SK-N-SH (cell line): ENCODE data around the gene NXNL1.

Experiments used
- CTCF ChIP-seq: fragments of 200-600 bp; sonication (generic); IDR thresholded peaks from 2 replicates; pipeline ENCODE4 v1.6.1; 2017; ENCODE audit warnings: antibody characterized with exemption, mild to moderate bottlenecking, moderate library complexity
- EP300 ChIP-seq, 2 experiments: IDR thresholded peaks; 2 replicates each; pipeline versions ENCODE4 v1.4.0 to v1.6.1; 2012; ENCODE audit warnings: borderline replicate concordance in 1 of 2, low read depth in 1 of 2, low read length in 1 of 2
- JUND ChIP-seq: IDR thresholded peaks from 2 replicates; pipeline ENCODE4 v1.4.0; 2012
- POLR2AphosphoS5 ChIP-seq: IDR thresholded peaks from 2 replicates; pipeline ENCODE4 v1.6.1; 2012; ENCODE audit warnings: low read depth, low read length
- RAD21 ChIP-seq: IDR thresholded peaks from 2 replicates; pipeline ENCODE4 v1.6.1; 2012; ENCODE audit warnings: mild to moderate bottlenecking, low read length
- RFX5 ChIP-seq: IDR thresholded peaks from 2 replicates; pipeline ENCODE4 v1.6.1; 2012; ENCODE audit warnings: mild to moderate bottlenecking, improper control_type of control experiment, low read length
- SIN3A ChIP-seq: IDR thresholded peaks from 2 replicates; pipeline ENCODE4 v1.6.1; 2012; ENCODE audit warnings: low read depth, mild to moderate bottlenecking, low read length, moderate library complexity, borderline replicate concordance
- TCF12 ChIP-seq: IDR thresholded peaks from 2 replicates; pipeline ENCODE4 v1.4.0; 2012
- YY1 ChIP-seq: IDR thresholded peaks from 2 replicates; pipeline ENCODE4 v1.4.0; 2012; ENCODE audit warnings: low read depth, mild to moderate bottlenecking
- TF ChIP-seq, protein P1 (sequence below): fragments of 150-350 bp; IDR thresholded peaks from 2 replicates; pipeline ENCODE4 v1.6.1; 2017; ENCODE audit warnings: antibody characterized with exemption, low read length, low read depth, borderline replicate concordance

DNA sequence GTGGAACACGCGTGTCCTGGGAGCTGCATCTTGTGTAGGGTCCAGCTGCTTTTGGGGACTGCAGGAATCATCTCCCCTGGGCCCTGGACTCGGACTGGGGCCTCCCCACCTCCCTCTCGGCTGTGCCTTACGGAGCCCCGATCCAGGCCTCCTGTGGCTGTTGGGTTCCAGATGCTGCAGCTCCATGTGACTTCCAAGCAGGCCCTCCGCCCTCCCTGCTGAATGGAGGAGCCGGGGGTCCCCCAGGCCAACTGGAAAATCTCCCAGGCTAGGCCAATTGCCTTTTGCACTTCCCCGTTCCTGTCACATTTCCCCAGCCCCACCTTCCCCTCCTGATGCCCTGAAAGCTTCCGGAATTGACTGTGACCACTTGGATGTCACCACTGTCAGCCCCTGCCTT, 44.5 kb upstream of the NXNL1 start:
- no peak for TF ChIP-seq JUND
- no peak for TF ChIP-seq TCF12
- TF ChIP-seq POLR2AphosphoS5, result no peak
- TF ChIP-seq YY1, result no peak
- TF ChIP-seq RAD21, result no peak
- no peak for TF ChIP-seq CTCF
- TF ChIP-seq, protein P1, sequence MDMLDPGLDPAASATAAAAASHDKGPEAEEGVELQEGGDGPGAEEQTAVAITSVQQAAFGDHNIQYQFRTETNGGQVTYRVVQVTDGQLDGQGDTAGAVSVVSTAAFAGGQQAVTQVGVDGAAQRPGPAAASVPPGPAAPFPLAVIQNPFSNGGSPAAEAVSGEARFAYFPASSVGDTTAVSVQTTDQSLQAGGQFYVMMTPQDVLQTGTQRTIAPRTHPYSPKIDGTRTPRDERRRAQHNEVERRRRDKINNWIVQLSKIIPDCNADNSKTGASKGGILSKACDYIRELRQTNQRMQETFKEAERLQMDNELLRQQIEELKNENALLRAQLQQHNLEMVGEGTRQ, result no peak
- TF ChIP-seq EP300 (IDR thresholded peaks at IDR 0.05; ENCODE audit: borderline replicate concordance in 1 of 2, low read depth in 1 of 2, low read length in 1 of 2), result no peak
- no peak for TF ChIP-seq RFX5
- TF ChIP-seq SIN3A, result no peak
